Skeletal muscle cell (primary cell): ENCODE data around the gene MYRIP.

Source experiments
- DNase-seq: peaks from one replicate; pipeline ENCODE4 v3.0.0-alpha.2; 2010; ENCODE audit warnings: low read depth
- H3K4me3 ChIP-seq: 2 replicates; pipeline ENCODE4 v1.5.1; 2011; ENCODE audit warnings: low read depth, mild to moderate bottlenecking, control low read depth, low read length, moderate library complexity

The MYRIP gene

DNA sequence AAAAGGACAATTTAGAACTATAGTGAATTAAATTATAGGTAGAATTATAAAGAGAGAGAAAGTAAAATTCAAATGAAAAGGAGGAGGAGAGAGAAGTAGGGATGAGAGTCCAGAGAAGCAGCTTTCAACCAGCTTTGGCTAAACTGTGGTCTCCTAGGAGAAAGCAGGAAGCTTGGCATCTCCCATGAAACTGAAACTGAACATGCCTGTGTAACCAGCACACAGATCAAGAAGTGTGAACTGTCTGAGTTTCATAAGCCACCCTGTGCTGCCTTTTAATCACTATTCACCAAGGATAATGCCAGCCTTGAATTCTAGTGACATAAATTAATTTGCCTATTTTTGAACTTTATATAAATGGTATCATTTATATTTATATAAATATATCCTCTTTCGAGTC, 128.5 kb downstream of the MYRIP start:
- H3K4me3 ChIP-seq, result no peak overlapping the region
- no peak for DNase-seq

DNA sequence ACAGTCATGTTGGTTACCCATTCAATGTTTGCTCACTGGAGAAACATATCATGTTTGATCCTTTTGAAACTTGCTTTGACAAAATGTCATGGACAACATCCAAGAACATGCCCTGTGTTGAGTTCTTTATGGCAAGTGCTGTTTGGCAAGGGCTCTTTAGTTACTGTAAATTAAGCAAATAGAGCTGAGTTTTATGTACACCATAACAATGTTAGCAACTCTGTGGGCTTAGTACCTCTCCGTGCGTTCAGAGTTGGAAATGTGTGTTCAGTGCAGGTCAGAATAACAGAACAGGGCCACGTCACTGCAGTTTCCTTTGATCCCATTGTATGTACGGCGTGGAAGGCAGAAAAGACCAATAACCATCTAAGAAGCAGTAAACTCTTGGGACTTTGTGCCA, 132.5 kb downstream of the MYRIP start:
- H3K4me3 ChIP-seq, result no peak overlapping the region
- no peak for DNase-seq

DNA sequence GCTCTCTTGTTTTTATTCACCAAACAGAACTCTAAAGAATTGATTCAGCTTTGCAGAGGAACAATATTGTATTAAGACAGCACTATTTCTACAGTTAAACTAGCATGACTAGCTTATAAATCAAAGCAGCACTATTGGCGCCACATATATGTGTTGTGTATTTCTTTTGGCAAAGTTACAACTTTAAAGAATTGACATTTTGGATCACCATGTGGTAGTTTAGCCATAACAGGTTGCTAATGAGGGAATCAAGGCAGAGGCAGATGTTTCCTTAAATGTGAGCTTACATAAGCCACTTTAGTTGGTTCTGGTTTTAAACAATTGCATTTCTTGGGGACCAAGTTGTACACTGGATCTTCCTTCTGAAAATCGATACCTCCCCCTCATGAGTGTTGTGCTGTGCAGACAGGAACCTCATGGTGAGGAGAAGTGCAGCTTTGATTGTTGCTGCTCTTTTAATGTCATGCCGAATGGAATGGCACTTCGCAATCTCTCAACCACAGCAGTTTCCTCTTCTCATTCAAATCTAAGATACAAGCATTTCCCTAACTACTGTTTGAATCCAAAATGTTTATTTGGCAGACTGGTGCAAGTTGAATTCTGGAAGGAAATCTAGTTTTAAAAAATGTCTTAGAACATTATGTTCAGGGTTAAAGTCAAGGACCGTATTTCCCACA, 151.2 kb downstream of the MYRIP start:
- no peak for DNase-seq
- no peak overlapping the region for H3K4me3 ChIP-seq

DNA sequence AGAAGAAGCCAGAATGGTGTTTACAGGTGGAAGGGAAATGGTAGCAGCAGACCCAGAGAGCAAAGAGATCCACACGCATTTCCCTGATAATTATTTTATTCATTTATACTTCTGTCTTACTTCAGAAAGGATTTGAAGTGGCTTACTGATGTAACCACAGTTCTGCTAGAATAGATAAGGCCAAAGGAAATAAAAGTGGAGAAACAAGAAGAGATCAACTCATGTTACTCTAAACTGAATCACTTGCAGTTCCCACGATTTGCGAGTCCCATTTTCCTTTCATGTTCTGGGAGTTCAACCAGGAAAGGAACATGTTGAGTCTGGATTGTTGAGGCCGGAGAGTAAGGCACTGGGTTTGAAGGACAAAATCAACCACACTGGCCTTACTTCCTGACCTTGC, 151.8 kb downstream of the MYRIP start:
- no peak for DNase-seq
- H3K4me3 ChIP-seq, result no peak overlapping the region

DNA sequence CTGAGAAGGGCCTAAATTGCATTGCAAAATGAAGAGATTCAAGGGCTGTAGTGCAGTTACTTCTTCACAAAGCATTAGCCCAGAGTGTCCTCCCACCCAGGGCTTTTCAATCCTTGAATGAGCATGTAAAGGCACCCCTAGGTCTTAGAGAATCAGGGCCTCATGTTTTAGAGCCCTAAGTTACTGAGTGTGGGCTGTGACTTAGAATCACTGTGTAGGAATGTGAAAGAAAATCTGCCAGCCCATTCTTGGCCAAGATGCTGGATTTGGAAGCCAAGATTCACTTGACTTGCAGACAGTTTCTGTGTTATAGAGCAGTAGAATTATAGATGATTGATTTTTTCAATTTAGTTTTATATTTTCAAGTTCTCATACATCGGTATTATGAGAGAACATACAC, 153.2 kb downstream of the MYRIP start:
- no peak overlapping the region for H3K4me3 ChIP-seq
- no peak for DNase-seq

DNA sequence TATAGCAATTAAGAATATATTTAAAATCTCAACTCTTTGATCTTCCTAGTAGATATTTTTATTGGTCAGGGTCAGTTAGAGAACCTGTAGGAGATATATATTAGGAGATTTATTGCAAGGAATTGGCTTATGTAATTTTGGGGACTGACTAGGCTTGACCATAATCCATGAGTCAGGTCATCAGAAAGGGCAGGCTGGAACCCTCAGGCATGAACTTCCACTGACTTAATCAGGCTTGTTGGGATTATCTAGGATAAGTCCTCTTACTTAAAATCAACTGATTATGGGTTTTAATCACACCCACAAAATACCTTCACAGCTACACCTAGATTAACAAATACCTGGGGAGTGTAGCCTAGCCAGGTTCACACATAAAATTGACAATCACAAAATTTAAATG, 156.1 kb downstream of the MYRIP start:
- no peak for DNase-seq
- no peak overlapping the region for H3K4me3 ChIP-seq

DNA sequence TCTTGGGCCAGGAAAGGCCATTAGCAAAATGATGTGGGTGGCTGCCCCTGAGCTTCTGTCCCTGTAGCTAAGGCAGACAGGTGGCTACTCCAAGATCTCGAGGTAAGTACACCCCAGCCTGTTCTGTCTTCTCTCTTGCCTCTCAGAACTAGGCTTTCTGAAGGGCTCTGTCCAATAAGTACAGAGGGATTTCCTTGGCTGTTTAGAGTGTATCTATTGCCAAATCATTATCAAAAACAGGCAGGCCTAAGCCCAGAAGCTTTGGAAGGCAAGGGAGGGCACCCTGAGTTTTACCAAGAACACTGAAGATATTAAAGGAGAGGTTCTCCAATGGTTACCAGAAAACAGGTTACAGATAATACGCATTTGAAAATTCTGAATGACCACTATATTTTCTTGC, 156.6 kb downstream of the MYRIP start:
- no peak overlapping the region for H3K4me3 ChIP-seq
- DNase-seq, result no peak

DNA sequence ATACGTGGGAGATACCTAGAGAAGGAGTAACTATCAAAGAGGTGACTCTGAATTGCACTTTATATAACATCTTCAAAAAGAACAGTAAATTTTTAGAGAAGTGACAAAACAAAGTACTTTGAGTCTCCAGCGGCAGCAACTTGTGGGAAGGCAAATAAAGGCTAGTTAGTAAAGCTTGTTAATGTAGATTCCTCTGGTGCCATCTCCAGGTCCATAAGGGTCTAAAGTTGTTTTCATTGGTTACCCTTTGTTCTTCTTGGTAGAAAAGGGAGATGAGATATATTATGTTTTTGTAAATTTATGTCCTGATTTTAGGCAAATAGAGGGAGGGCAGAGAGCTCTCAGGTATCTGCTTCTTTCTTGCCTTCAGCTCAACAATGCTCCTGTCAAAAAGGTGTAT, 161.6 kb downstream of the MYRIP start:
- H3K4me3 ChIP-seq, result no peak overlapping the region
- no peak for DNase-seq

DNA sequence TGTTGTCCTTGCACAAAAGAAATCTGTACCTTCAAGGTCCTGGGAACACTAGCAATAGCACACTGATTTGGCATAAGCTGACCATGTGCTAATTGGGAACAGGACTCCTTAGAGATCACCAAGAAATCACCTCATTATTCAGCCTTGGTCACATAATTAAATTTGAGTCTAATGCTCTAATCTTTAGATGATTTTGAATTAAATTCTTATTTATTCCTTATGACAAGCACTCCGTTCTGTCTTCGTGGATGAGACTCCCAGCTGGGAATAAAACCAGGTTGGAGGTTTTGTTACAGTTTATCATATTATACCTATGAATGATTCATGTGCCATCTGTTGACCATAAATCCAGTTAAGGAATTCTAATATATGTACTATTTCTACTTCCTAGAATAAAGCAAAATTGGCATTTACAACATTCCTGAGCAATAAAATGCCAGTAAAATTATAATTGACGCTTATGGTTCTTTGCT, 162.2 kb downstream of the MYRIP start:
- no peak for DNase-seq
- H3K4me3 ChIP-seq, result no peak overlapping the region

DNA sequence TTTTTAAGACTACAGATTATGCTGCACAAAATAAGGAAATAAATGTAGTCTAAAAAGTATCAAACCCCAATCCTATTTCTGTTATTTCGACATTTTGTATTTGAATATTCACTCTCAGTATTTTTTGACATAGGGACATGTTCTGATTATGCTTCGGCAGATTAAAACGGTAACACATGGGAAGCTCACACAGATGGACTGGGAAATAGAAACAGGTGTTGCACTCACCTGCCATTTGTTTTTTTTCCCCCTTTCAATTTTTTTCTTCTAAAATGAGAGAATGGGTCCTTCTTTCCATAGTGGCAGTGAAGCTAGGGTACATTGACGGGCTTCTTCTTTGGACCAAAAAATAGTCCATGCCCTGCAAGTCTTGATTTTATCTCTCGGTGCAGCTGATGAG, 163.1 kb downstream of the MYRIP start:
- DNase-seq, result no peak
- H3K4me3 ChIP-seq, result no peak overlapping the region

DNA sequence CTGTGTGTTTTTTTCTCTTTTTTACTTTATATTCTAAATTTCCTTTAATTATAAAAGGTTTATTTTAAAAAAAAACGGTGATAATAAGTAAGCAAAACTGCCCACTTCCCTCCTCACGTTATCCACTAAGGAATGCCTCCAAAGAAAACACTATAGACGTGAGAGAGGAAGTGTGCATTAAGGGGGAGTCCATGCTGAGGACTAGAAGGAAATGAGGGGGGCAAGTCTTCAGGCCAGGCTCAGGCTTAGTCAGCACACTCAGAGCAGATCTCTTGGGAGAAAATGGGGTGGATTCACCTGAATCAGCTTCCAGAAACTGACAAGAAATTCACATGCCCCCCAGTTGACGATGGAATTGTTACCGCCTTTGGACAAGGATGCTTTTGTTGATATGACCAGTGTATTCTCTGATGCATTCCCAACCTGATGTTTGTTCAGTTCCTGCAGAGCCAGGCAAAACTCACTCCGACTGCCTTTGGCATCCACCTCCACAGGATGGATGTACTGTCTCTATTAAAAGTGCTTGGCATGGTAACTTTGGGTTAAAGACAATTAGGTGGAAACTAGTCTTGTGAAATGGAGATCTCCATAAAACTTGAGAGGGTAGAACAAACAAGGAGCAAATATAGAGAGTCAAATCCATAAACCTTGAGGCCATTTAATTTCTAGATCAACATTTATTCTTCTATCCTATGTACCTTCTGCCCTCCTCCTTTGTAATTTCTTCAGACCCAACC, 167.8 kb downstream of the MYRIP start:
- no peak for DNase-seq

DNA sequence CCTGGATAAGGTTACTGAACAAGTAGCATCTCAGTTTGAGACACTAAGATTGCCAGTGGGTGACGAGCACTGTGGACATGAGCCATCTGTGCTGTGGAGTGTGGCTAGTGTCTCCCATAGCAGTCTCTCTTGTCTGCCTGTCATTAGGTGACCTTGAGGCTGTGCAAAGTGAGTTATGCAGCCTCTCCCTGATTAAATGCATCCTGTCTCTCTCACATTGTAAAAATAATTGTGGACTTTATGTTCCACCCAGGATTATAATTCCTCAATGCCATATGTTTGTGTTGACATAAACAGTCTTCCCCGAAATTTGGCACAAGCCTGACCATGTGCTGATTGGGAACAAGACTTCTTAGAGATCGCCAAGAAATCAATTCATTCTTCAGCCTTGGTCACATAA, 168.9 kb downstream of the MYRIP start:
- DNase-seq, result no peak

More for the DNA sequence above, 167.8 kb downstream of the MYRIP start:
- H3K4me3 ChIP-seq, result no peak overlapping the region

DNA sequence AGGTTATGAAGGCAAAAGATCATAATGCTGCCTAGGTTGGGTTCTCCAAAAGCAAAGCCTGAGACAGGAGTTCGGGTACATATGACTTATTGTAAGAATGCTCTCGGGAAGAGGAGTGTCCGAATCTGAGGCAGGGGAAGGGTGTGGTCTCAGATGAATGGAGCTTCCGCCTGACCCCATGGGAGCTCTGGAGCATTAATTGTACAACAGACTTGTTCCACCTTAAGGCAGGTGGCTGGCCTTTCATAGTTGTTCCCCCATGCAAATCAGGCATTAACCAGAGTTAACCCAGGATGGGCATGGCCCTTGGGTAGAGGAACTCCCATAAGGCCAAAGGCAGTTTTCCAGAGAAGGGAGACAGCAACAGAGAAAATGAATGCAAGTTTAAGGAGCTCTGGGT, 170.6 kb downstream of the MYRIP start:
- no peak for DNase-seq
- no peak overlapping the region for H3K4me3 ChIP-seq

More for the DNA sequence above, 168.9 kb downstream of the MYRIP start:
- H3K4me3 ChIP-seq, result no peak overlapping the region

DNA sequence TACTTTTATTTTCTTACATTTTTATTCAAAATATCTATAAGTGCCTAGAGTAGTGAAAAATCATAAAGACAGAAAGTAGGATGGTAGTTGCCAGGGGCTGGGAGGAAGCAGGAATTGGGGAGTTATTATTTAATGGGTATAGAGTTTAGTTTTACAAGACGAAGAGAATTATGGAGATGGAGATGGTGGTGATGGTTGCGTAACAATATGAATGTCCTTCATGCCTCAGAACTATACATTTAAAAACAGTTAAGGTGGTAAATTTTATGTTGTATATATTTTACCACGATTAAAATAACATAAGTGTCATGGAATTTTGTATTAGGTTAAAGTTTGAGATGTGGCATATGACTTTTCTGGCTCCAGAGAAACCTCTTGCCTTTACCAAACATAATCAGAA, 171.4 kb downstream of the MYRIP start:
- H3K4me3 ChIP-seq, result no peak overlapping the region
- DNase-seq, result no peak

DNA sequence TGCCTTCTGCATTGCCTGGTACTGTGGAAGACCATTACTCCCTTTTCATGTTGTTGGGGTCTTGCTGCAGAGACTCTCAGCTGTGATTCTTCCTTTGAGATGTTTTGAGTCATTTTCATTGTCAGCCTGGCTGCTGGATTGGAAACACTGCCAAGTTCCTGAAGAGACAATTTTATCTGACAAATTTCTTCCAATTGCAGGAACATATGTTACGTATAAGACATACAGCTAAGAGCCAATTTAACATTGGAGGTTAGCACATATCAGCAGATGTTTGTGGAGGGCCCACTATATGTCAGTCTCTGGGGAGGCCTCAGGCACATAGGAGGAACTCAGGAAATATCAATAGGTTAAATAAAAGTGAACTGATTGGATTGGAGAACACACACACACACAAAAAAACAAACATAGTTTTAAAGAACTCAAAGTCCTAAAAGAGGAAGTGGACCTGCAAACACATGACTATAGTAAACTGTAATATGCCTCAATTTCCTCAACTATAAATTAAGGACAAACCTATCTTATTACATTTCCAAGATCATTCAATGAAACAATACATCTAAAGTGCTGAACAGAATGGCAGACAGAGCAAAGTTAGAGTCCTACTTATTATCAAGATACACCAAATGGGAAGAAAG, 172.3 kb downstream of the MYRIP start:
- DNase-seq, result no peak
- H3K4me3 ChIP-seq, result no peak overlapping the region

DNA sequence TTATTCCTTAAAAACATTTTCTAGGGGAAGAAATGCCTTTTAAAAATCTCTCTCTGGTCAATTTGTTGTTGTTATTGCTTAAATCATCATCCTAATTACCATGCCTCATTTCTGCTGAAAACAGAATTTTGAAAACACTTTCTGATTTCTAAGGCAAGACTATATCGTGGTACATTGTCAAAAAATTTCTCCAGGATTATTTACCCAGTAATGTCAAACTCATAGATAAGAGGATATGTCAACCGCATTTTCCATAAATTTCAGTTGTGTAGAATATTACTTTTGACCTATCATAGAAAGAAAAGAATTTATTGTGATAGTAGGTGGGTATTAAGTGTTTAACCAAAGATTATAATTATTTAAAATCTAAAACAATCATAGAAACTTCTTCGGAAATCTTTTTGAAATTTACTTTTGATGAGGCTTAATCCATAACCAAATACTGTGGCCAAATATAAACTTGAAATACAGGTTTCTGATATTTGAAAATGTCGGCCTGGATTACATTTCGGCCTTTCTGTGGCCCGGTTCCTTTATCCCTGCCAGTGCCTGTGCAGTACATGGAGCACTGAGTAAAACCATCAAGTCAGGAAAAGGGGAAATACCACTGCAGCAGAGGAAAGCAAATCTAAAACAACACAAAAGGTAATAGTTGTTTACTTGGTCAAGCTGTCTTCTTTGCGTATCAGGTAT, 173.4 kb downstream of the MYRIP start:
- H3K4me3 ChIP-seq, result no peak overlapping the region
- DNase-seq, result no peak

DNA sequence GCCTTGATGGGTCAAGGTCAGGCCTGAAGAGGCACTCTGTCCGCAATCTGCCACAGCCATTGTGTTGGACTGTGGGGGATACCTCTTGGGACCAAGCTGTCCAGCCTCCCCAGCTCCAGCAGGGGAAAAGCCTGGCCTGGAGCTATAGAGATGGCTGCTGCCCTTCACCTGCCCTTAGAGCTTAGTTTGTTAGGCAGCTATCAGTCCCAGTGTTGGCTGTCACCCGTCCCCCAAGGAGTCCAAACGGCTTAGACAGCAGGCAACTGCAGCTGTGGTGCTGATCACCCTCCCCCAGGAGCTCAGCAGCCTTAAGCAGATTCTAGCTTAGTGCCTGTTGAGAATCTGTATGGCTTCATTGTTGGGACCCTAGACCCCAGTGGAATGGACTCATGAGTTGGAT, 180.3 kb downstream of the MYRIP start:
- no peak overlapping the region for H3K4me3 ChIP-seq
- DNase-seq, result no peak

DNA sequence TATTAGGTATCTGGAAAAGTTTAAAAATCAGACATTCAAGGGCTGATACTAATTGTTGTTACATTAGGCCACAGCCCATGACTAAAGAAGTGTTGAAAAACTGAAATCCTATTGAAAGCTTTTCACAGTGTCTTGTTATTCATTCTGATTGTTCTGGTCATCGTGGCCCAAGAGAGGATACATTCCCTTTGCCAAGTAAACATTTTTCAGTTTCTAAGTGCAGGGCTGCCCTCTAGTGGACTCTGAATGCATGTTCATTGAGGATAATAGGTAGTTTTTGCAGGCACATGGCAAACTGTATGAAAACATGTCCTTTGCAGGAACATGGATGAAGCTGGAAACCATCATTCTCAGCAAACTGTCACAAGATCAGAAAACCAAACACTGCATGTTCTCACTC, 181.1 kb downstream of the MYRIP start:
- no peak overlapping the region for H3K4me3 ChIP-seq
- no peak for DNase-seq

DNA sequence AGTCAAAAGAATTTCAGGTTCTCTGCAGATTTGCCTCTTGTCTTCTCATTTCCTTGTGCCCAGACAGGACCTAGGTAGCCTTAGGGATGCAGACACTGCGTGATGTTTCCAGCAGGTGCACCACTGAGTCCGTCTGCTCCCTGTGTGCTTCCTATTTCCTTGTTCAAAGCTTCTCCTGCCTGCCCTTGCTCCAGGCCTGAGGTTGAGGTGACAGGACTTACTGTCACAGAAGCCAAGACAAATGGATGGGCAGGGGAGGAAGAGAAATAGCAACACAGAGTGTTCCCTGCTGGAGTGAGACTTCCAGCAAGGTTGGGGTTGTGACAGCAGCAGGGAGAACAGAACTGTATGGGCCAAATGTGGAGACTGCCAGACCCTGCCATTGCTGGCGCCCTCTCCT, 199.4 kb downstream of the MYRIP start:
- DNase-seq, result no peak
- H3K4me3 ChIP-seq, result no peak overlapping the region

DNA sequence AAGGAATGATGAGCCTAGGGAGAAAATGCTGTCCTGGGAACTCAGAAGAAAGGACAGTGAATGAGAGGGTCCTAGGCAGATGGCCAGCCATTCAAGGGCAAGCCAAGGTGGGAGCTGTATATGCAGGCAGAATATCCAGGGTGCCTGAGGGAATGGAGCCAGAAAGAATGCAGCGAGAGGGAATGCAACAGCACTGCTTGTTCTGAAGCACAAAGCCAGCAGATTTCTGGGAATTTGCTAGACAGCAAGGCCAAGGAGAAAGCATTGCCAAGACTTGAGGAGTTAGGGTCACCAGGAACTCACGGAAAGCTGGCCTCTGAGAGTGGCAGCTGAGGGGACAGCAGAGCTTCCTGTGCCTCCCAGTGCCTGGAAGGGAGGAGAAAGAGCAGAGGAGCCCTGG, 200.6 kb downstream of the MYRIP start:
- no peak overlapping the region for H3K4me3 ChIP-seq
- no peak for DNase-seq
